Neural cell (in vitro differentiated cells): ENCODE data around the gene ZNF432.

Experiments used
- CTCF ChIP-seq: fragments of 450-650 bp; IDR thresholded peaks from 2 replicates; pipeline ENCODE4 v1.5.1; 2014; ENCODE audit warnings: antibody characterized with exemption, mild to moderate bottlenecking, moderate library complexity; ENCODE audit not compliant: poor library complexity, severe bottlenecking
- EP300 ChIP-seq: fragments of 450-650 bp; conservative IDR thresholded peaks from 2 replicates; pipeline ENCODE4 v1.6.1; 2014; ENCODE audit warnings: antibody characterized with exemption, mild to moderate bottlenecking, moderate library complexity; ENCODE audit not compliant: poor library complexity, severe bottlenecking
- EZH2 ChIP-seq: fragments of 200-600, 300-800 bp; shearing (Covaris generic), sonication (generic); IDR thresholded peaks from 2 replicates; pipeline ENCODE4 v1.6.1; 2014; ENCODE audit warnings: antibody characterized with exemption, low read length, borderline replicate concordance, mild to moderate bottlenecking; ENCODE audit not compliant: insufficient read depth, poor library complexity, severe bottlenecking
- POLR2AphosphoS5 ChIP-seq: IDR thresholded peaks from 2 replicates; pipeline ENCODE4 v1.6.1; 2012
- RAD21 ChIP-seq: fragments of 450-650 bp; conservative IDR thresholded peaks from 2 replicates; pipeline ENCODE4 v1.6.1; 2014; ENCODE audit warnings: antibody characterized with exemption, mild to moderate bottlenecking, moderate library complexity
- SMC3 ChIP-seq: fragments of 450-650 bp; conservative IDR thresholded peaks from 2 replicates; pipeline ENCODE4 v1.6.1; 2014; ENCODE audit warnings: antibody characterized with exemption, mild to moderate bottlenecking, moderate library complexity; ENCODE audit not compliant: poor library complexity

GRCh38 chr19:52070496-52070895 is 21.9 kb upstream of the ZNF432 start:
- TF ChIP-seq EZH2 (no peak), CTCF (no peak), POLR2AphosphoS5 (no peak), EP300 (no peak), SMC3 (no peak), RAD21 (no peak)
